AG10803 (cell line): ENCODE results near the gene MMAB.

Experiments used
- DNase-seq: peaks from one replicate; pipeline ENCODE4 v3.0.0; 2010; ENCODE audit warnings: low read depth
- H3K4me3 ChIP-seq: 2 replicates; pipeline ENCODE4 v1.5.1; 2011; ENCODE audit warnings: mild to moderate bottlenecking, low read length, control low read depth
- TF ChIP-seq, protein P1 (sequence below): conservative IDR thresholded peaks from 2 replicates; pipeline ENCODE4 v1.5.1; 2011; ENCODE audit warnings: mild to moderate bottlenecking, low read length, control low read depth, inconsistent platforms

MMAB gene

DNA sequence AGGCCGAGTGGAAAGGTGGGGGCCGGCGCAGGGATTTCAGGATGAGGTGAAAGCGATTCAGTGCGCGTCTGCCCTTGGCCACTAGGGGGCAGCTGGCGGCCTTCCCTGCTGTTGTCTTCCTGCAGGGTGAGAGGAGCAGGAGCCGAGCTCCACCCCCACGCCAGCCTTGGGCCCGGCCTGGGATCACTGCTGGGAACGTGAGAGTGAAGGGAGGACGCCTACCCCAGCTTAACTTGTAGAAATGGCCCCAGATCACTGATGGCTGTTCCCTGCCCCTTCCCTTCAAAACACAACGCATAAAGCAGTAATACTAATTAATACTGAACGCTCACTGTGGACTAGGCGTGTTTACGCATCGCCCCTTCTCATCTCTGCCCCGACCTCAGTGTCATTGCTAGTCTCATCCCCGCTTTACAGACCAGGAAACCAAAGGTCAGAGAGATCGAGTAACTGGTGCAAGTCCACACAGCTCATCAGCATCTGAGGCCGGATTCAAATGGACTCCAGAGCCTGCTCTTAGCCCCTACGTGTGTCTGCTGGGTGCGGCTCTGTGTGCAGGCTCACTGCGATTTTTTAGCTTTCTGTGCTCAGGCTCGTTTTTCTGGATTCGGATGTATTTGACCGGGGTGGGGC lies 24.6 kb upstream of the MMAB start:
- TF ChIP-seq, protein P1, sequence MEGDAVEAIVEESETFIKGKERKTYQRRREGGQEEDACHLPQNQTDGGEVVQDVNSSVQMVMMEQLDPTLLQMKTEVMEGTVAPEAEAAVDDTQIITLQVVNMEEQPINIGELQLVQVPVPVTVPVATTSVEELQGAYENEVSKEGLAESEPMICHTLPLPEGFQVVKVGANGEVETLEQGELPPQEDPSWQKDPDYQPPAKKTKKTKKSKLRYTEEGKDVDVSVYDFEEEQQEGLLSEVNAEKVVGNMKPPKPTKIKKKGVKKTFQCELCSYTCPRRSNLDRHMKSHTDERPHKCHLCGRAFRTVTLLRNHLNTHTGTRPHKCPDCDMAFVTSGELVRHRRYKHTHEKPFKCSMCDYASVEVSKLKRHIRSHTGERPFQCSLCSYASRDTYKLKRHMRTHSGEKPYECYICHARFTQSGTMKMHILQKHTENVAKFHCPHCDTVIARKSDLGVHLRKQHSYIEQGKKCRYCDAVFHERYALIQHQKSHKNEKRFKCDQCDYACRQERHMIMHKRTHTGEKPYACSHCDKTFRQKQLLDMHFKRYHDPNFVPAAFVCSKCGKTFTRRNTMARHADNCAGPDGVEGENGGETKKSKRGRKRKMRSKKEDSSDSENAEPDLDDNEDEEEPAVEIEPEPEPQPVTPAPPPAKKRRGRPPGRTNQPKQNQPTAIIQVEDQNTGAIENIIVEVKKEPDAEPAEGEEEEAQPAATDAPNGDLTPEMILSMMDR = peak; percentile 95
- peak; percentile 77 for DNase-seq
- no peak overlapping the region for H3K4me3 ChIP-seq

DNA sequence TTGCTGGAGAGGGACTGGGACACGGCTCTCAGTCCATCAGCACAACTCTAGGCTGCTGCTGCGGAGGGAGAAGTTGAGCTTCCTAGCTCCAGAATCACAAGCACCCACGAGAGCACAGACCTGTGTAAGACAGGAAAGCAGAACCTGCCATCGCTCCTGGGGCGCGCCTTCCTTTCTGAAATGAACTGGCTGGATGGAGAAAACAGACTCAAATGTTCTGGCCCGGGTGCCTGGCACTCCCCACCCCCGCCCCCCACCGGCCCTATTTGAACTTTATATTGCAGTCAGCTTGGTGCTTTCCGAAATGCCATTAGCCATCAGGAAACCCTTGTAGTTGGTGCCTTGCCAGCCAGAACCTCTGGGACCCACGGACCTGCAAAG lies 24.1 kb upstream of the MMAB start:
- TF ChIP-seq, protein P1 = no peak
- no peak for DNase-seq
- H3K4me3 ChIP-seq = no peak overlapping the region

DNA sequence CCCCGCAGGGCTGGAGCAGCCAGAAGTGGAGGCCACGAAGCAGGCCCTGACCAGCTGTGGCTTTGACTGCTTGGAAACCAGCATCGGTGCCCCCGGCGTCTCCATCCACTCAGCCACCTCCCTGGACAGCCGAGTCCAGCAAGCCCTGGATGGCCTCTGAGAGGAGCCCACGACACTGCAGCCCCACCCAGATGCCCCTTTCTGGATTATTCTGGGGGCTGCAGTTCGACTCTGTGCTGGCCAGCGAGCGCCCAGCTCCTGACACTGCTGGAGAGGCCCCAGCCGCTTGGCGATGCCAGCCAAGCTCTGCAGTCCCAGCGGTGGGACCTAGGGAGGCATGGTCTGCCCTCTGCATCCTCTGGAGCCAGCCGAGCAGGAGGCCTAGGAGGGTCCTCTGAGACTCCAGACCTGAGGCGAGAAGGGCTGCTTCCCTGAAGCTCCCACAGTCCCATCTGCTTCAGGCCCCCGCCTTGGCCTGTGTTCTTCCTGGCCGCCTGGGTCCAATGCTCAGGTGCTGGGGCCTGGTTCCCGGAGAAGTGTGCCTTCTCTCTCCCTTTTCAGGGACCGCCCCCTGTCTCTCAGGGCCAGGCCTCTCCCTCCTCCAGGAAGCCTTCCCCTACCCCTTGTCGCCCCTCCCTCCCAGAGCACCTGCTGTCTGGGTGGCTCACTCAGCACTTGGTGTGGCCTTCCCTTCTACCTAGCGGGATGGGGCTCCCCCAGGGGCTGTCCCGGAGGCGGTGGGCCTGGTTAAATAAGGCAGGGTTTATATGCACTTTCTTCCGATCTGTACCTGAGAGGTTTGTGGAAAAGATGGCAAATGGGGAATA lies 23.3 kb upstream of the MMAB start:
- TF ChIP-seq, protein P1 = no peak
- no peak overlapping the region for H3K4me3 ChIP-seq
- no peak for DNase-seq

DNA sequence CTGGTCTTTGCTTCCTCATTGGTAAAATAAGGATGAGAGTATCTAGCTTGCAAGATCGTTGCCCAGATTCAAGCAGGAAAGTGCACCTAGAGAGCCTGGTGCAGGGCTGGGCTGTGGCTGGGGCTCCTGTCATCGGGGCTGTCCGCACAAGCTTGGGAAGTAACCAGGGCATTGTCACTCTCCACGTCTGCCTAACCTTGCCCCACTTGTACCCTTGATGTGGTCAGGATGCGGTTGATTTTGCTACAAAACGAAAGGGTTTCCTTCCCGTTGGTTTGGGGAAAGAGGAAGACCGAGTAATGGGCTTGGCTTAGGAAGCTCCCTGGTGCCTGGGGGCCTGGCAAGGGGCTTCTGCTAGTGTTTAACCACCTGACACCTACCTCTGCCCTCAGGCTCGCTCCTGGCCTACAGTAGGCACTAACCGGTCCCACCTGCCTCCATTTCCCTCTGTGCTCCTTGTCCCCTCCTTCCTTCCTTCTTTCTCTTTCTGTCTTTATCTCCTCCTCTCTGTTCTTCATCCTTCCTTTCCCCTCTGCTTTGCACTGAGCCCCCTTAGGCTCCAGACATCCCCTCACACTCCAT lies 22.1 kb upstream of the MMAB start:
- no peak overlapping the region for H3K4me3 ChIP-seq
- TF ChIP-seq, protein P1 = no peak
- DNase-seq = no peak

DNA sequence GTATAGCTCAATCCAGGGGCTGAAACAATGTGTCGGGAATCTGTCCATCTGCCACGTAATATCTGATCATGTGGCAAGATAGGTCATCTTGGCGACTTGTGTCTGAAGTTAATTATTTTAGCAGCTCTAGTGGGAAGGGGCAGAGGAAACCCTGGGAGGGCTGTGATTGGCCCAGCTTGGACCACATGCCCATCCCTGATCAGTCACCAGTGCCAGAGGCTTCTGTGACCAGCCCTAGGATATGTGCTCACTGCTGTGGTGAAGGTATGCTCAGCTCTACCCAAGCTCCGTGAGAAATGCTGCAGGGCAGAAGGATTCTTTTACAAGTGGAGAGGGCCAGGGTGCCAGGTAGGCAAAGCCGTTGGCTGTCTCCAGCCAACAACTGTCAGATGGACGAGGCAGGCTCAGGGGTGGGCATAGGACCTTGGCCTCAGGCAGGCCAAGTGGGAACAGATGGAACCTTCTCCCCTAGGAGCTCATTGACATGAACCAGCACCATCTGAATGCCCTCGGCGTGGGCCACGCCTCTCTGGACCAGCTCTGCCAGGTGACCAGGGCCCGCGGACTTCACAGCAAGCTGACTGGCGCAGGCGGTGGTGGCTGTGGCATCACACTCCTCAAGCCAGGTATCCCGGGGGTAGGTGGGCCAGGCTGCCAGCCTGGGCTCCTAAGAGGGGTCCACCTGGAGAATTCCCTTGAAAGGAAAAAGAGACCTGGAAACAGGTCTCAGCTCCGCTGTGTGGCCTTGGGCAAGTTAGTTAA lies 21.4 kb upstream of the MMAB start:
- no peak overlapping the region for H3K4me3 ChIP-seq
- TF ChIP-seq, protein P1 = no peak
- no peak for DNase-seq

DNA sequence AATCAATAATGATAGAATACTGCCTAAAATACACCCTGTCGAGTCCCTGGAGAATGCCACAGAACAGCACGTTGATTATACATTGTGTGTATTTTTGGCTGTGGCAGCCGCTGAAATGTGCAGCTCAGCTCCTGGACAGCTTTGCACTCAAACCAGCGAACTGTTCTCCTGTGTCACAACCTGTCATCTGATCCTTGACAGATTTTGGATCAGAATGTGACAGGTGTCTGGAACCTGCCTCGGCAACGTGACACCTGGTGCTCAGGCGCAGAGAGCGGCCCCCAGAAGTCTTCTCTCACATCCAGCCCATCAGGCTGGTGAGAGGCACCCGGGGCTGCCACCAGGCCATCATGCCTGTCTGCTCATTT lies 19.6 kb upstream of the MMAB start:
- TF ChIP-seq, protein P1 = no peak
- no peak for DNase-seq

More for the DNA sequence above, 19.6 kb upstream of the MMAB start:
- H3K4me3 ChIP-seq = no peak overlapping the region
